Measurements from ENCODE around the gene BAD.

Gene BAD

GRCh38 chr11:64297699-64298358, 13.4 kb upstream of the BAD start:
- H3K27ac ChIP-seq, result no peak overlapping the region
- TF ChIP-seq CTCF (conservative IDR thresholded peaks at IDR 0.05), result no peak
- no peak for TF ChIP-seq ZFX (IDR thresholded peaks at IDR 0.05)

- no peak overlapping the region for H3K27ac ChIP-seq
- no peak for TF ChIP-seq CTCF (conservative IDR thresholded peaks at IDR 0.05)
- TF ChIP-seq ZFX (IDR thresholded peaks at IDR 0.05), result no peak
Observed at GRCh38 chr11:64296830-64297698, 12.6 kb upstream of the BAD start.

GRCh38 chr11:64296236-64296635, 11.8 kb upstream of the BAD start:
- TF ChIP-seq ZFX (IDR thresholded peaks at IDR 0.05), result no peak
- TF ChIP-seq CTCF (conservative IDR thresholded peaks at IDR 0.05), result no peak
- no peak overlapping the region for H3K27ac ChIP-seq

GRCh38 chr11:64295760-64296159, 11.3 kb upstream of the BAD start:
- H3K27ac ChIP-seq, result no peak overlapping the region
- TF ChIP-seq CTCF (conservative IDR thresholded peaks at IDR 0.05) (no peak), ZFX (IDR thresholded peaks at IDR 0.05) (no peak)

- no peak for TF ChIP-seq CTCF (conservative IDR thresholded peaks at IDR 0.05)
- no peak for TF ChIP-seq ZFX (IDR thresholded peaks at IDR 0.05)
- no peak overlapping the region for H3K27ac ChIP-seq
Observed at GRCh38 chr11:64294774-64295173, 10.3 kb upstream of the BAD start.

GRCh38 chr11:64292460-64293254, 8.2 kb upstream of the BAD start:
- H3K27ac ChIP-seq, result no peak overlapping the region
- TF ChIP-seq ZFX (IDR thresholded peaks at IDR 0.05) (no peak), CTCF (conservative IDR thresholded peaks at IDR 0.05) (no peak)
